ENCODE results near the gene GNAL. TPM values are rescaled to one million over a fixed set of nuclear protein-coding genes. Genes with fewer than 3 reads are reported as not detected.

GNAL gene
- total RNA-seq, 1 donor from 2014 or later = 12.0 TPM

- Mint-ChIP-seq H3K27me3 (ENCODE audit: low read depth) (peaks cover 27% of the 10 kb centered on the region), H3K9me3 (peaks cover 4% of the 10 kb centered on the region), H3K4me1 (peaks cover 12% of the 10 kb centered on the region), H3K36me3 (no peaks in the 10 kb centered on the region), H3K27ac (peak overlapping the region; percentile 11), H3K4me3 (peak overlapping the region; percentile 57)
- peak; percentile 86 for TF ChIP-seq CTCF (IDR thresholded peaks at IDR 0.05; ENCODE audit: unreplicated experiment)
- DNase-seq (ENCODE audit: low spot score in 2 of 2, unreplicated experiment in 2 of 2) = peak; percentile 65 to 85
These were observed 34.1 kb upstream of the GNAL start for GRCh38 chr18:11654736-11655605.

GRCh38 chr18:11655606-11655932 lies 33.5 kb upstream of the GNAL start:
- DNase-seq (ENCODE audit: low spot score in 2 of 2, unreplicated experiment in 2 of 2) = no peak
- Mint-ChIP-seq H3K27me3 (ENCODE audit: low read depth) (peaks cover 24% of the 10 kb centered on the region), H3K4me1 (peaks cover 12% of the 10 kb centered on the region), H3K9me3 (no peaks in the 10 kb centered on the region), H3K4me3 (peak overlapping the region; percentile 57), H3K36me3 (no peaks in the 10 kb centered on the region), H3K27ac (peak overlapping the region; percentile 11)
- TF ChIP-seq CTCF (IDR thresholded peaks at IDR 0.05; ENCODE audit: unreplicated experiment) = peak; percentile 8

GRCh38 chr18:11657152-11657551 lies 31.9 kb upstream of the GNAL start:
- H3K9me3 Mint-ChIP-seq = no peaks in the 10 kb centered on the region
- no peak for DNase-seq (ENCODE audit: low spot score in 2 of 2, unreplicated experiment in 2 of 2)
- TF ChIP-seq CTCF (IDR thresholded peaks at IDR 0.05; ENCODE audit: unreplicated experiment) = no peak
- H3K4me3 Mint-ChIP-seq = no peak overlapping the region
- H3K4me1 Mint-ChIP-seq = peaks cover 12% of the 10 kb centered on the region
- H3K27me3 Mint-ChIP-seq (ENCODE audit: low read depth) = peaks cover 24% of the 10 kb centered on the region
- no peaks in the 10 kb centered on the region for H3K36me3 Mint-ChIP-seq
- H3K27ac Mint-ChIP-seq = no peak overlapping the region

- H3K4me1 Mint-ChIP-seq = peaks cover 12% of the 10 kb centered on the region
- no peak for TF ChIP-seq CTCF (IDR thresholded peaks at IDR 0.05; ENCODE audit: unreplicated experiment)
- H3K4me3 Mint-ChIP-seq = no peak overlapping the region
- H3K27me3 Mint-ChIP-seq (ENCODE audit: low read depth) = peaks cover 24% of the 10 kb centered on the region
- no peaks in the 10 kb centered on the region for H3K36me3 Mint-ChIP-seq
- H3K9me3 Mint-ChIP-seq = no peaks in the 10 kb centered on the region
- no peak for DNase-seq (ENCODE audit: low spot score in 2 of 2, unreplicated experiment in 2 of 2)
- no peak overlapping the region for H3K27ac Mint-ChIP-seq
These were observed 31.5 kb upstream of the GNAL start for GRCh38 chr18:11657554-11657953.

GRCh38 chr18:11658019-11658418 lies 31.0 kb upstream of the GNAL start:
- Mint-ChIP-seq H3K36me3 (no peaks in the 10 kb centered on the region), H3K27me3 (ENCODE audit: low read depth) (peaks cover 24% of the 10 kb centered on the region), H3K27ac (no peak overlapping the region), H3K4me1 (peaks cover 12% of the 10 kb centered on the region), H3K9me3 (no peaks in the 10 kb centered on the region), H3K4me3 (no peak overlapping the region)
- no peak for DNase-seq (ENCODE audit: low spot score in 2 of 2, unreplicated experiment in 2 of 2)
- no peak for TF ChIP-seq CTCF (IDR thresholded peaks at IDR 0.05; ENCODE audit: unreplicated experiment)

Measured in mesothelial cell of epicardium (in vitro differentiated cells).